PFSK-1 (cell line): ENCODE results near the gene VAV3.

Source experiments
- FOXP2 ChIP-seq: optimal IDR thresholded peaks from 2 replicates; pipeline ENCODE3; 2011; ENCODE audit warnings: borderline replicate concordance, control low read depth, inconsistent platforms; ENCODE audit not compliant: insufficient read depth; ENCODE audit errors: extremely low read length, extremely low read depth
- POLR2AphosphoS5 ChIP-seq: IDR thresholded peaks from 2 replicates; pipeline ENCODE4 v1.6.1; 2012; ENCODE audit warnings: low read depth, mild to moderate bottlenecking, control low read depth, low read length, moderate library complexity
- REST ChIP-seq, 2 experiments: IDR thresholded peaks; 2 replicates each; pipeline versions ENCODE4 v1.6.1 to v1.8.0; 2011 to 2012; ENCODE audit warnings: low read depth in 2 of 2, low read length in 2 of 2, control low read depth in 1 of 2, inconsistent platforms in 1 of 2, mild to moderate bottlenecking in 1 of 2, moderate library complexity in 1 of 2; ENCODE audit not compliant: insufficient read depth in 1 of 2
- SIN3A ChIP-seq: IDR thresholded peaks from 2 replicates; pipeline ENCODE4 v1.6.1; 2012; ENCODE audit warnings: mild to moderate bottlenecking, low read length, moderate library complexity, borderline replicate concordance; ENCODE audit not compliant: insufficient read depth
- TAF1 ChIP-seq: IDR thresholded peaks from 2 replicates; pipeline ENCODE4 v1.6.1; 2012; ENCODE audit warnings: low read length, control low read depth, borderline replicate concordance; ENCODE audit not compliant: insufficient read depth

Gene VAV3

GRCh38 chr1:107899655-107900054 is 65.3 kb downstream of the VAV3 start:
- TF ChIP-seq REST (IDR thresholded peaks at IDR 0.05; ENCODE audit: insufficient read depth in 1 of 2, low read depth in 2 of 2, low read length in 2 of 2) (no peak), FOXP2 (no peak), POLR2AphosphoS5 (no peak), SIN3A (no peak), TAF1 (no peak)

GRCh38 chr1:107897438-107898345 is 67.3 kb downstream of the VAV3 start:
- TF ChIP-seq REST (IDR thresholded peaks at IDR 0.05; ENCODE audit: insufficient read depth in 1 of 2, low read depth in 2 of 2, low read length in 2 of 2) (no peak), POLR2AphosphoS5 (no peak), TAF1 (no peak), SIN3A (no peak), FOXP2 (no peak)

GRCh38 chr1:107896936-107897335 is 68.0 kb downstream of the VAV3 start:
- no peak for TF ChIP-seq REST (IDR thresholded peaks at IDR 0.05; ENCODE audit: insufficient read depth in 1 of 2, low read depth in 2 of 2, low read length in 2 of 2)
- no peak for TF ChIP-seq POLR2AphosphoS5
- TF ChIP-seq TAF1: no peak
- no peak for TF ChIP-seq FOXP2
- TF ChIP-seq SIN3A: no peak

GRCh38 chr1:107896401-107896800 is 68.6 kb downstream of the VAV3 start:
- TF ChIP-seq SIN3A: no peak

GRCh38 chr1:107895403-107896191 is 69.4 kb downstream of the VAV3 start:
- TF ChIP-seq TAF1 (no peak), SIN3A (no peak), REST (IDR thresholded peaks at IDR 0.05; ENCODE audit: insufficient read depth in 1 of 2, low read depth in 2 of 2, low read length in 2 of 2) (no peak), POLR2AphosphoS5 (no peak), FOXP2 (no peak)
